ENCODE results near the gene PKP3. TPM values are rescaled to one million over a fixed set of nuclear protein-coding genes. Genes with fewer than 3 reads are reported as not detected.
"Not testable (repeated sequence)": the region's sequence is repeated elsewhere in the genome, so short reads cannot be mapped to it uniquely, and the experiment has no call there.

The PKP3 gene
- total and polyA plus RNA-seq, 12 donors = 0.13 to 3.0 (median 0.72) TPM

DNA sequence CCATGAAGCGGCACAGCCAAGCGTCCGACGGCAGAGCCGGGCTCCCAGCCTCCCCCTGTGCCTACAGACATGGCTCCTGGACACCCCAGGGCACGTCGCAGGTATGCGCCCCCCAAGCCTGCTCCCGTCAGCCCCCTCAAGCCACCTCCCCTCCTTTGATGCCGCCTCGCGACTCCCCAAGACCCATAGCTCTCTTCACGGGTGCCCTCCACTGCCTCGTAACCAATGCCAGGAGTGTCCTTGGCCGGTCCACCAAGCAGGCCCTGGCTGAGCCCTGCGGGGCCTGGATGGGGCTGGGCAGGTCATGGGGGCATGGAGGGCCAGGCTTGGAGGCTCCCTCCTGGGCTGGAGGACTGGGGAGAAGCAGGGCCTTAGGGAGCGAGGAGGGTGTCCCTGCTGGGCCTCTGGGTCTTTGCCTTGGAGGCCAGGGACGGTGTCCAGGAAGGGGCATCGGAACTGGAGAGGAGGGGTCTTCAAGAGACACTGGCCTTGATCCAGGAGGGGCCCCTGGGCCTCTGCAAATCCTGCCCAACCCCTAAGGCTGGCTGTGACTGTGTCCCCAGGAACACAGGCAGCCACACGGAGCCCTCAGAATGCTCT lies 38.6 kb downstream of the PKP3 start:
- Histone ChIP-seq H3K4me1 (no peaks in the 10 kb centered on the region), H3K4me3 (no peak overlapping the region), H3K27ac (no peak overlapping the region), H3K9me3 (no peaks in the 10 kb centered on the region), H3K36me3 (no peaks in the 10 kb centered on the region), H3K27me3 (peaks cover 0 to 12% (median 6%) of the 10 kb centered on the region in 7 donors)
- peak in 1 of 2 donors; percentile 7 for DNase-seq
- 90 to 91% methylated on average over 20 of the region's 20 CpGs for WGBS, 2 donors
- peak in 1 of 8 donors; percentile 13 for ATAC-seq
- intact Hi-C loops (cut with DNase I) = no loop called here
- no peak for TF ChIP-seq CTCF (IDR thresholded peaks at IDR 0.05)

DNA sequence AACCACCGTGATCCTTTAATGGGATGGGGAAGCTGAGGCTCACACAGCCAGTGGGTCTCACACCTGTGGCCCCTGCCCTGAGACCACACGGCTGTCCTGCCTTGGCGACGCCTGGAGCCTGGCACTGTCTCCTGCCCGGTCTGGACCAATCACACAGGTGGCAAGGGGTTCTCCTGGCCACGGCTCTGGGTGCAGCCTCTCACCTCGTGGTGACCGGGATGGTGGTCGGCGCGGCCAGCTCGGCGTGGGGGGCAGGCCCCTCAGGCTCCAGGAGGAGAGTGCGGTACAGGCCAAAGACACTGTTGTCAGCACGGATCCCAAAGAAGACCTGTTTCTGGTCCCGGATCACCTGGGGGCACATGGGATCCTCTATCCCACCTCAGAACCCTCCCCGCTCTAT lies 39.1 kb downstream of the PKP3 start:
- DNase-seq = peak in 1 of 2 donors; percentile 7
- WGBS, 2 donors = 88 to 94% methylated on average over 17 of the region's 17 CpGs

GRCh38 chr11:433641-434040 lies 39.6 kb downstream of the PKP3 start:
- intact Hi-C loops (cut with DNase I) = no loop called here
- peaks cover 0 to 13% (median 8%) of the 10 kb centered on the region in 7 donors for H3K27me3 ChIP-seq
- ATAC-seq = no peak

More for the DNA sequence above, 39.1 kb downstream of the PKP3 start:
- Histone ChIP-seq H3K4me1 (no peaks in the 10 kb centered on the region), H3K9me3 (no peaks in the 10 kb centered on the region), H3K4me3 (no peak overlapping the region), H3K27ac (no peak overlapping the region), H3K27me3 (peaks cover 0 to 12% (median 8%) of the 10 kb centered on the region in 7 donors), H3K36me3 (no peaks in the 10 kb centered on the region)
- no peak for ATAC-seq
- TF ChIP-seq CTCF (IDR thresholded peaks at IDR 0.05) = no peak
- intact Hi-C loops (cut with DNase I) = no loop called here

GRCh38 chr11:434496-434895 lies 40.5 kb downstream of the PKP3 start:
- Histone ChIP-seq H3K4me3 (no peak overlapping the region), H3K27ac (no peak overlapping the region), H3K36me3 (no peaks in the 10 kb centered on the region), H3K4me1 (no peaks in the 10 kb centered on the region), H3K9me3 (no peaks in the 10 kb centered on the region), H3K27me3 (peaks cover 0 to 19% (median 8%) of the 10 kb centered on the region in 7 donors)
- no peak for ATAC-seq
- WGBS, 2 donors = 80 to 81% methylated on average over 16 of the region's 16 CpGs
- DNase-seq = no peak
- intact Hi-C loops (cut with DNase I) = no loop called here
- TF ChIP-seq CTCF (IDR thresholded peaks at IDR 0.05) = no peak

More at GRCh38 chr11:433641-434040, 39.6 kb downstream of the PKP3 start:
- 78 to 82% methylated on average over 15 to 20 of the region's 20 CpGs for WGBS, 2 donors
- peak in 1 of 2 donors; percentile 8 for DNase-seq
- Histone ChIP-seq H3K4me1 (no peaks in the 10 kb centered on the region), H3K36me3 (no peaks in the 10 kb centered on the region), H3K4me3 (no peak overlapping the region), H3K9me3 (no peaks in the 10 kb centered on the region), H3K27ac (no peak overlapping the region)
- TF ChIP-seq CTCF (IDR thresholded peaks at IDR 0.05) = no peak

- H3K36me3 ChIP-seq; H3K4me3 ChIP-seq; H3K4me1 ChIP-seq; ATAC-seq; DNase-seq; H3K27ac ChIP-seq; intact Hi-C loops (cut with DNase I); H3K9me3 ChIP-seq: not testable (repeated sequence)
- H3K27me3 ChIP-seq = peaks cover 0 to 24% (median 10%) of the 10 kb centered on the region in 7 donors
- 98 to 100% methylated on average over 1 of the region's 1 CpG for WGBS, 2 donors
These were observed 41.2 kb downstream of the PKP3 start for GRCh38 chr11:434999-435740.

All from heart right ventricle (tissue), 16 donors.